ENCODE measurements around the gene CHN2. TPM values are rescaled to one million over a fixed set of nuclear protein-coding genes. Genes with fewer than 3 reads are reported as not detected.
A peak's percentile ranks its signal among the peaks of the same experiment; 100 is the strongest.

CHN2 gene
- total RNA-seq, 1 donor from 2014 or later: 0.50 TPM

- H3K4me1 Mint-ChIP-seq (ENCODE audit: low read depth): peaks cover 10% of the 10 kb centered on the region
- TF ChIP-seq, protein P1, sequence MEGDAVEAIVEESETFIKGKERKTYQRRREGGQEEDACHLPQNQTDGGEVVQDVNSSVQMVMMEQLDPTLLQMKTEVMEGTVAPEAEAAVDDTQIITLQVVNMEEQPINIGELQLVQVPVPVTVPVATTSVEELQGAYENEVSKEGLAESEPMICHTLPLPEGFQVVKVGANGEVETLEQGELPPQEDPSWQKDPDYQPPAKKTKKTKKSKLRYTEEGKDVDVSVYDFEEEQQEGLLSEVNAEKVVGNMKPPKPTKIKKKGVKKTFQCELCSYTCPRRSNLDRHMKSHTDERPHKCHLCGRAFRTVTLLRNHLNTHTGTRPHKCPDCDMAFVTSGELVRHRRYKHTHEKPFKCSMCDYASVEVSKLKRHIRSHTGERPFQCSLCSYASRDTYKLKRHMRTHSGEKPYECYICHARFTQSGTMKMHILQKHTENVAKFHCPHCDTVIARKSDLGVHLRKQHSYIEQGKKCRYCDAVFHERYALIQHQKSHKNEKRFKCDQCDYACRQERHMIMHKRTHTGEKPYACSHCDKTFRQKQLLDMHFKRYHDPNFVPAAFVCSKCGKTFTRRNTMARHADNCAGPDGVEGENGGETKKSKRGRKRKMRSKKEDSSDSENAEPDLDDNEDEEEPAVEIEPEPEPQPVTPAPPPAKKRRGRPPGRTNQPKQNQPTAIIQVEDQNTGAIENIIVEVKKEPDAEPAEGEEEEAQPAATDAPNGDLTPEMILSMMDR (IDR thresholded peaks at IDR 0.05): no peak
- no peaks in the 10 kb centered on the region for H3K9me3 Mint-ChIP-seq (ENCODE audit: low read depth)
- H3K4me3 Mint-ChIP-seq (ENCODE audit: unreplicated experiment): no peak overlapping the region
- no peak for DNase-seq (ENCODE audit: low spot score)
- no peak overlapping the region for H3K27ac Mint-ChIP-seq (ENCODE audit: unreplicated experiment)
- no peaks in the 10 kb centered on the region for H3K36me3 Mint-ChIP-seq (ENCODE audit: low read depth)
- peaks cover 8% of the 10 kb centered on the region for H3K27me3 Mint-ChIP-seq (ENCODE audit: low read depth)
Measured at GRCh38 chr7:29292886-29293658, 98.5 kb downstream of the CHN2 start.

DNA sequence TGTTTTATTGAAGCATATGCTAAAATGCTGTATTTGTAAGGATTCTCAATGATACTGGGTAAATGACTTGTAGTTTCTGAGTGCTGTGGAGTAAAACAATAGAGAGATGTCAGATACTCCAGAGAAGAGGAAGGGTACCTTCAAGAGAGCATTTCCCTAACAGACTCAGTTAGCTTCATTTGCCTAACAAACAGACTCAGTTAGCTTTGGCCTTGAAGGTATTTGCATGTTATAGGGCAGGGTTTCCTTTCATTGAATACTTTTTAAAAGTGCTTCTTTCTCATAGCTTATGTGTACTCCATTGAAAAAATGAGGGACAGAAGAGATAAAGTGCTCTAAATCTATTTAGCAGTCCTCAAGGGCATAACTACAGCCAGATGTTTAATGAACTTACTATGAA is 101.8 kb downstream of the CHN2 start:
- Mint-ChIP-seq H3K9me3 (ENCODE audit: low read depth) (no peaks in the 10 kb centered on the region), H3K36me3 (ENCODE audit: low read depth) (peaks cover 1% of the 10 kb centered on the region), H3K27ac (ENCODE audit: unreplicated experiment) (no peak overlapping the region), H3K4me3 (ENCODE audit: unreplicated experiment) (no peak overlapping the region), H3K4me1 (ENCODE audit: low read depth) (peaks cover 16% of the 10 kb centered on the region), H3K27me3 (ENCODE audit: low read depth) (peaks cover 8% of the 10 kb centered on the region)
- DNase-seq (ENCODE audit: low spot score): no peak
- TF ChIP-seq, protein P1 (IDR thresholded peaks at IDR 0.05): no peak

GRCh38 chr7:29297194-29297890 is 102.8 kb downstream of the CHN2 start:
- Mint-ChIP-seq H3K9me3 (ENCODE audit: low read depth) (no peaks in the 10 kb centered on the region), H3K4me1 (ENCODE audit: low read depth) (peaks cover 16% of the 10 kb centered on the region), H3K36me3 (ENCODE audit: low read depth) (peaks cover 1% of the 10 kb centered on the region), H3K4me3 (ENCODE audit: unreplicated experiment) (no peak overlapping the region), H3K27ac (ENCODE audit: unreplicated experiment) (no peak overlapping the region), H3K27me3 (ENCODE audit: low read depth) (peaks cover 10% of the 10 kb centered on the region)
- TF ChIP-seq, protein P1 (IDR thresholded peaks at IDR 0.05): peak; percentile 40
- no peak for DNase-seq (ENCODE audit: low spot score)

DNA sequence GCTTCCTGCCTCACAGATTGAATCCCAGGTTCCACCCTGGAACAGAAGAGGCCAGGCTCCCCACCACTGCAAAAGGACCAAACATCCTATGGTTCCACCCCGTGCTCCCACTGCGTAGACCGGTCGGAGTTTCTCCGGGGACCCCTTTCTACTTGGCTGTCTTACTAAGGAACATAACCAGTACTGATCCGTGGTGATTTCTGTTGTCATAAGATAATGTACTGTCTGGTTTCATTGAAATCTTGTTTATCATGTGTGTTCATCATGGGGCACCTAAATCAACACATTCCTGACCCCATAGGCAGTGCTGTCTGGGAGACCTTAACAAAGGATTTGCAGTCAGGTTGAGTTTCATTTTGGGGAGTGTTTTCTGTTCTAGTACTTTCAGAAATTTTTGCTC is 104.5 kb downstream of the CHN2 start:
- TF ChIP-seq, protein P1 (IDR thresholded peaks at IDR 0.05): no peak
- H3K4me1 Mint-ChIP-seq (ENCODE audit: low read depth): peaks cover 16% of the 10 kb centered on the region
- H3K4me3 Mint-ChIP-seq (ENCODE audit: unreplicated experiment): no peak overlapping the region
- no peak for DNase-seq (ENCODE audit: low spot score)
- H3K36me3 Mint-ChIP-seq (ENCODE audit: low read depth): peaks cover 1% of the 10 kb centered on the region
- no peaks in the 10 kb centered on the region for H3K9me3 Mint-ChIP-seq (ENCODE audit: low read depth)
- no peak overlapping the region for H3K27ac Mint-ChIP-seq (ENCODE audit: unreplicated experiment)
- peaks cover 5% of the 10 kb centered on the region for H3K27me3 Mint-ChIP-seq (ENCODE audit: low read depth)

- H3K27ac Mint-ChIP-seq (ENCODE audit: unreplicated experiment): no peak overlapping the region
- no peak overlapping the region for H3K4me3 Mint-ChIP-seq (ENCODE audit: unreplicated experiment)
- peaks cover 5% of the 10 kb centered on the region for H3K27me3 Mint-ChIP-seq (ENCODE audit: low read depth)
- peaks cover 1% of the 10 kb centered on the region for H3K36me3 Mint-ChIP-seq (ENCODE audit: low read depth)
- H3K9me3 Mint-ChIP-seq (ENCODE audit: low read depth): no peaks in the 10 kb centered on the region
- H3K4me1 Mint-ChIP-seq (ENCODE audit: low read depth): peaks cover 12% of the 10 kb centered on the region
- TF ChIP-seq, protein P1 (IDR thresholded peaks at IDR 0.05): no peak
- DNase-seq (ENCODE audit: low spot score): no peak
Measured at GRCh38 chr7:29300026-29300480, 105.5 kb downstream of the CHN2 start.
